ENCODE results near the gene PACS1. TPM values are rescaled to one million over a fixed set of nuclear protein-coding genes. Genes with fewer than 3 reads are reported as not detected.

The PACS1 gene
- total RNA-seq, 3 donors from 2014 or later, result 14.4 to 44.9 (median 18.9) TPM

- Histone ChIP-seq H3K36me3 (ENCODE audit: low read depth) (no peaks in the 10 kb centered on the region), H3K9me3 (no peaks in the 10 kb centered on the region), H3K4me3 (no peak overlapping the region), H3K4me1 (ENCODE audit: low read depth) (no peaks in the 10 kb centered on the region)
- DNase-seq (no peak), ATAC-seq (no peak)
- TF ChIP-seq CTCF (IDR thresholded peaks at IDR 0.05), result no peak
- intact Hi-C loops (cut with DNase I, micrococcal nuclease), result no loop called here
These were observed 98.2 kb downstream of the PACS1 start for GRCh38 chr11:66168289-66168688.

- H3K4me3 ChIP-seq, result no peak overlapping the region
- no peak for ATAC-seq
These were observed 102.1 kb downstream of the PACS1 start for GRCh38 chr11:66172146-66172545.

GRCh38 chr11:66176650-66177049 lies 106.6 kb downstream of the PACS1 start:
- Histone ChIP-seq H3K9me3 (no peaks in the 10 kb centered on the region), H3K4me1 (ENCODE audit: low read depth) (no peaks in the 10 kb centered on the region), H3K4me3 (no peak overlapping the region), H3K36me3 (ENCODE audit: low read depth) (no peaks in the 10 kb centered on the region)
- no peak for ATAC-seq
- no peak for TF ChIP-seq CTCF (IDR thresholded peaks at IDR 0.05)
- intact Hi-C loops (cut with DNase I, micrococcal nuclease), result no loop called here
- no peak for DNase-seq

More at GRCh38 chr11:66172146-66172545, 102.1 kb downstream of the PACS1 start:
- Histone ChIP-seq H3K36me3 (ENCODE audit: low read depth) (no peaks in the 10 kb centered on the region), H3K9me3 (no peaks in the 10 kb centered on the region), H3K4me1 (ENCODE audit: low read depth) (no peaks in the 10 kb centered on the region)
- DNase-seq, result no peak
- no peak for TF ChIP-seq CTCF (IDR thresholded peaks at IDR 0.05)
- intact Hi-C loops (cut with DNase I, micrococcal nuclease), result no loop called here

GRCh38 chr11:66178183-66178582 lies 108.1 kb downstream of the PACS1 start:
- intact Hi-C loops (cut with DNase I, micrococcal nuclease), result no loop called here
- ATAC-seq, result no peak
- TF ChIP-seq CTCF (IDR thresholded peaks at IDR 0.05), result no peak
- Histone ChIP-seq H3K4me3 (no peak overlapping the region), H3K4me1 (ENCODE audit: low read depth) (no peaks in the 10 kb centered on the region), H3K36me3 (ENCODE audit: low read depth) (no peaks in the 10 kb centered on the region), H3K9me3 (no peaks in the 10 kb centered on the region)
- no peak for DNase-seq

GRCh38 chr11:66178871-66179270 lies 108.8 kb downstream of the PACS1 start:
- no peak overlapping the region for H3K4me3 ChIP-seq
- no peaks in the 10 kb centered on the region for H3K9me3 ChIP-seq
- intact Hi-C loops (cut with DNase I, micrococcal nuclease), result no loop called here
- H3K4me1 ChIP-seq (ENCODE audit: low read depth), result no peaks in the 10 kb centered on the region
- no peak for TF ChIP-seq CTCF (IDR thresholded peaks at IDR 0.05)
- ATAC-seq (no peak), DNase-seq (no peak)
- H3K36me3 ChIP-seq (ENCODE audit: low read depth), result no peaks in the 10 kb centered on the region

All from mucosa of descending colon (tissue), 3 donors.